ENCODE data around the gene INPP5A.

The INPP5A gene

DNA sequence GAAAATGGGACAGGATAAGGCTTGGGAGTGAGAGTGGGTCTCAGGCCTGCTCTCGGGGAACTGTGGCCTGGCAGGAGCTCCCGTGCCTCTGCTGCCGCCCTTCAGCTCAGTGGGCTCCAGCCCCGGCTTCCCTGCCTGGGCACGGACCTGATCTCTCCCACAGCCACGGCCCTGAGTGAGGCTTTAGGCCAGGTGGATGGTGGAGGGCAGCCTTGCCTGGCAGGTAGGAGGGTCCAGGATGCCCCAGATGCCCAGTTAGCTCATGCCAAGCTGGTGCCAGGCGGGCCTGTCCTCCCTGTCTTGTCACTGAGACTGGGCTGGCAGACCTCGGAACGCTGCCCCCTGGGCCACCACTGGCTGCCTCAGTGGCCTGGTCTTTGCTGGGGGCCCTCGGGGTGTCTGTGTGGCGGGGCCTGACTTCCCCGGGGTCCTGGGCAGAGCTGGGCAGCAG is 116.6 kb downstream of the INPP5A start:
- H3K4me1 ChIP-seq (ENCODE audit: insufficient read depth, low read length, poor library complexity, severe bottlenecking): no peaks in the 10 kb centered on the region
- H3K79me2 ChIP-seq (ENCODE audit: insufficient read depth, low read length): no peaks in the 10 kb centered on the region
- H3K9ac ChIP-seq (ENCODE audit: low read depth, low read length, poor library complexity, severe bottlenecking): no peak overlapping the region
- H3K4me2 ChIP-seq (ENCODE audit: low read depth, low read length, poor library complexity, severe bottlenecking): no peak overlapping the region
- H3K4me3 ChIP-seq (ENCODE audit: low read length, poor library complexity, severe bottlenecking): no peak overlapping the region
- H3K9me2 ChIP-seq (replicated peaks; ENCODE audit: low read depth, low read length): no peaks in the 10 kb centered on the region
- TF ChIP-seq, protein P1, sequence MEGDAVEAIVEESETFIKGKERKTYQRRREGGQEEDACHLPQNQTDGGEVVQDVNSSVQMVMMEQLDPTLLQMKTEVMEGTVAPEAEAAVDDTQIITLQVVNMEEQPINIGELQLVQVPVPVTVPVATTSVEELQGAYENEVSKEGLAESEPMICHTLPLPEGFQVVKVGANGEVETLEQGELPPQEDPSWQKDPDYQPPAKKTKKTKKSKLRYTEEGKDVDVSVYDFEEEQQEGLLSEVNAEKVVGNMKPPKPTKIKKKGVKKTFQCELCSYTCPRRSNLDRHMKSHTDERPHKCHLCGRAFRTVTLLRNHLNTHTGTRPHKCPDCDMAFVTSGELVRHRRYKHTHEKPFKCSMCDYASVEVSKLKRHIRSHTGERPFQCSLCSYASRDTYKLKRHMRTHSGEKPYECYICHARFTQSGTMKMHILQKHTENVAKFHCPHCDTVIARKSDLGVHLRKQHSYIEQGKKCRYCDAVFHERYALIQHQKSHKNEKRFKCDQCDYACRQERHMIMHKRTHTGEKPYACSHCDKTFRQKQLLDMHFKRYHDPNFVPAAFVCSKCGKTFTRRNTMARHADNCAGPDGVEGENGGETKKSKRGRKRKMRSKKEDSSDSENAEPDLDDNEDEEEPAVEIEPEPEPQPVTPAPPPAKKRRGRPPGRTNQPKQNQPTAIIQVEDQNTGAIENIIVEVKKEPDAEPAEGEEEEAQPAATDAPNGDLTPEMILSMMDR (conservative IDR thresholded peaks at IDR 0.05; ENCODE audit: low read length): no peak
- TF ChIP-seq EZH2phosphoT487 (IDR thresholded peaks at IDR 0.05; ENCODE audit: borderline replicate concordance): no peak
- H3F3A ChIP-seq (ENCODE audit: low read depth): no peaks in the 10 kb centered on the region
- H4K20me1 ChIP-seq (ENCODE audit: insufficient read depth, low read length, poor library complexity, severe bottlenecking): no peaks in the 10 kb centered on the region
- H3K9me3 ChIP-seq (ENCODE audit: insufficient read depth, low read depth, low read length): no peaks in the 10 kb centered on the region
- no peak overlapping the region for H2AFZ ChIP-seq (ENCODE audit: low read length)
- peaks cover 33% of the 10 kb centered on the region; the same call in 1 of the 2 replicates for H3K36me3 ChIP-seq (ENCODE audit: insufficient read depth, low read length)
- no peaks in the 10 kb centered on the region for H3K27me3 ChIP-seq (ENCODE audit: insufficient read depth, low read length, poor library complexity, severe bottlenecking)

DNA sequence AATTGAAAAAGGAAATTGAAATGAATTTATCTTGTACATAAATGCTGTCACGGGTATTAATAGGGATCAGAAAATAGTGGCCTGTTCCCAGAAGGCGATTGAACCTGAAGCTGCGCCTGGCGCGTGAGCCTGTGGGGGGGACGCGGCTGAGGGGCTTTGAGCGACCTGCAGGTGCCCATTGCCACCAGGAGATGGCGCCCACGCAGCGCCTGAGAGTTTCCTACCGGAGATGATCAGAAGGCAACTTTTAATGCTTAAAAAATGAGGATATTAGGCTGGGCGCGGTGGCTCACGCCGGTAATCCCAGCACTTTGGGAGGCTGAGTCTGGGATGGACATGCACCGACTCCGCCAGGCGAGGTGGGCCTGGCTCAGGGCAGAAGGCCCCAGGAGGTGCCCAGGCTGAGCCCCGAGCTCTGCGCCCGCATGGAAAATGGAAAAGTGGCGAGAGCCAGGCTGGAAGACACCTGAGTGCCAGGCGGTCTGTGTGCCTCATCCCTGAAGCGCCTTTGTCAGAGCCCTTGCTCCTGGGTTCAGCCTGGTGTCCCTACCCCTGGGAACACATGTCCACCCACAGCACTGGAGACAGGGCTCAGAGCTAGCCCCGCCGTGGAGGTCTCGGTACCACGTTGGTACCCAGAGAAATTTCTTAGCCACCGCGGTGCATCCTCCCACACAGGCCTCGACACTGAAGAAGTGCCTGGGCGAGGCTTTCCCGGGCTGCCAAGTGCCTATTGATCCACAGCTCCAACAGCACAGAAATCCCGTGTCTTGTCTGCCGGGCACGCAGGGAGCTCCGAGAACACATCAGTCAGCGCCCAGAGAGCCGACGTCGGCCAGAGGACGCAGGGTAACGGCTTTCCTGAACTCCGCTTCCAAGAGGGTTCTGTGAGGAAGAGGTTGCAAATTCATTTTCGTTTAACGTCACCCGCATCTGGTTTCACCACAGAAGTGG is 117.4 kb downstream of the INPP5A start:
- no peak for TF ChIP-seq EZH2phosphoT487 (IDR thresholded peaks at IDR 0.05; ENCODE audit: borderline replicate concordance)
- TF ChIP-seq, protein P1 (conservative IDR thresholded peaks at IDR 0.05; ENCODE audit: low read length): peak; percentile 87
- no peaks in the 10 kb centered on the region for H3K79me2 ChIP-seq (ENCODE audit: insufficient read depth, low read length)
- no peak overlapping the region for H3K4me2 ChIP-seq (ENCODE audit: low read depth, low read length, poor library complexity, severe bottlenecking)
- H3K4me3 ChIP-seq (ENCODE audit: low read length, poor library complexity, severe bottlenecking): no peak overlapping the region
- no peak overlapping the region for H2AFZ ChIP-seq (ENCODE audit: low read length)
- no peaks in the 10 kb centered on the region for H3K27me3 ChIP-seq (ENCODE audit: insufficient read depth, low read length, poor library complexity, severe bottlenecking)
- no peaks in the 10 kb centered on the region for H3F3A ChIP-seq (ENCODE audit: low read depth)
- no peak overlapping the region for H3K9ac ChIP-seq (ENCODE audit: low read depth, low read length, poor library complexity, severe bottlenecking)
- no peaks in the 10 kb centered on the region for H3K9me2 ChIP-seq (replicated peaks; ENCODE audit: low read depth, low read length)
- no peaks in the 10 kb centered on the region for H3K4me1 ChIP-seq (ENCODE audit: insufficient read depth, low read length, poor library complexity, severe bottlenecking)
- H3K36me3 ChIP-seq (ENCODE audit: insufficient read depth, low read length): peaks cover 40% of the 10 kb centered on the region; the same call in 1 of the 2 replicates
- no peaks in the 10 kb centered on the region for H4K20me1 ChIP-seq (ENCODE audit: insufficient read depth, low read length, poor library complexity, severe bottlenecking)
- no peaks in the 10 kb centered on the region for H3K9me3 ChIP-seq (ENCODE audit: insufficient read depth, low read depth, low read length)

GRCh38 chr10:132655735-132656134 is 118.1 kb downstream of the INPP5A start:
- Histone ChIP-seq H3F3A (ENCODE audit: low read depth) (no peaks in the 10 kb centered on the region), H3K4me1 (ENCODE audit: insufficient read depth, low read length, poor library complexity, severe bottlenecking) (no peaks in the 10 kb centered on the region), H3K79me2 (ENCODE audit: insufficient read depth, low read length) (no peaks in the 10 kb centered on the region), H3K9me2 (replicated peaks; ENCODE audit: low read depth, low read length) (no peaks in the 10 kb centered on the region), H3K4me3 (ENCODE audit: low read length, poor library complexity, severe bottlenecking) (no peak overlapping the region), H3K4me2 (ENCODE audit: low read depth, low read length, poor library complexity, severe bottlenecking) (no peak overlapping the region), H3K36me3 (ENCODE audit: insufficient read depth, low read length) (peaks cover 39% of the 10 kb centered on the region; the same call in 1 of the 2 replicates), H3K9me3 (ENCODE audit: insufficient read depth, low read depth, low read length) (no peaks in the 10 kb centered on the region), H2AFZ (ENCODE audit: low read length) (no peak overlapping the region), H3K9ac (ENCODE audit: low read depth, low read length, poor library complexity, severe bottlenecking) (no peak overlapping the region), H3K27me3 (ENCODE audit: insufficient read depth, low read length, poor library complexity, severe bottlenecking) (no peaks in the 10 kb centered on the region), H4K20me1 (ENCODE audit: insufficient read depth, low read length, poor library complexity, severe bottlenecking) (no peaks in the 10 kb centered on the region)
- TF ChIP-seq, protein P1 (conservative IDR thresholded peaks at IDR 0.05; ENCODE audit: low read length): no peak

All from Loucy (cell line).